Activated naive CD4-positive, alpha-beta T cell (primary cell): ENCODE results near the gene SMPDL3A.

Experiments used
- DNase-seq, 4 experiments: peaks; one replicate each; lab custom pipeline; 2025; lab: John Stamatoyannopoulos, UW

Gene SMPDL3A

DNA sequence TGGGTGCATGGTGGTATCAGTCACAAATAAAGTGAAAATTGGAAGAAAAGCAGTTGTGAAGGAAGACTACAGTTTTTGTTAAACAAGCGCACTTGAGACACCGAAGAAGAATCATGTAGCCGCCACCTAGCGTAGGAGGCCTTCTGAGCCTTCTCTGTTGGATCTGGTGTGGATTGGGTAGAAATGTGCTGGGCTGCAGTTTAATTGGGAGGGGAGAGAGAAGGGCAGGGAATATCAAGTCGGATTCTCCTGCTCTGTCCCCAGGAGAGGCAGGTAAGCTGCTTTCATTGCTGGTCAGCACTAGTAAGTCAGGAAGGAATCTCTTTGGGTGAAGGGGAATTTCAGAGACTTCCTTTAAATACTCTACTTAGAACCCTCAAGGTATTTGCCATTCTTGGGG lies 10.8 kb upstream of the SMPDL3A start:
- DNase-seq, result no peak

GRCh38 chr6:122778985-122779661 lies 9.9 kb upstream of the SMPDL3A start:
- DNase-seq, result no peak

DNA sequence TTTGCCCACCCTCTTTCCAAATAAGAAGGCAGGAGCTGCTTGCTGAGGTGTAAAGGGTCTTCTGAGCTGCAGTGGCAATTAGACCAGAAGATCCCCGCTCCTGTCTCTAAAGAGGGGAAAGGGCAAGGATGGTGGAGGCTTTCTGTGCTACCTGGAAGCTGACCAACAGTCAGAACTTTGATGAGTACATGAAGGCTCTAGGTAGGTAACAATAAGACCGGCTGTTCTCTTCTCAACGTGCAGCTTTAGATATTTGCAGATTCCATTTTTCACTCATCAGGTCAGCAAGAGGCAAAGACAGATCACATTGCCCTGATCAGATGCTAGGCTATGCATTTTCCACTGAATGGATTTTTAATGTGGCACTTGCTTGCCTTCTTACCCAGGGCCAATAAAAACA lies 9.4 kb upstream of the SMPDL3A start, which contains the start of gene FABP7:
FABP7 (plus strand) TSS at position 50 of the 400 bp plus-strand sequence; CDS start at position 129, 79 bp downstream.
- no peak for DNase-seq

DNA sequence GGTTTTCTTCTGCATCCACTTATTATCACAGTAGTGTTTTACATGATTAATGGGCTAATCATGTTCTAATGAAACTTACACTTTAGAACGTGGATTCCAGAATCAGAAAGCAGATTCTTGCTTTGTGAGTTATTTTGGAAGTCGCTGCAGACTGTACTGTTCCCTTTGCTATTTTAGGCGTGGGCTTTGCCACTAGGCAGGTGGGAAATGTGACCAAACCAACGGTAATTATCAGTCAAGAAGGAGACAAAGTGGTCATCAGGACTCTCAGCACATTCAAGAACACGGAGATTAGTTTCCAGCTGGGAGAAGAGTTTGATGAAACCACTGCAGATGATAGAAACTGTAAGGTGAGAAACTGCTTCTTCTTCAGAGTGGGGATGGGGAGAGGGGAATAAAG lies 8.9 kb upstream of the SMPDL3A start:
- DNase-seq, result no peak

- no peak for DNase-seq
These were observed 7.3 kb upstream of the SMPDL3A start for GRCh38 chr6:122781716-122782115.

GRCh38 chr6:122783401-122783800 lies 5.7 kb upstream of the SMPDL3A start:
- DNase-seq, result no peak

- no peak for DNase-seq
These were observed 3.2 kb upstream of the SMPDL3A start for GRCh38 chr6:122785891-122786290.

GRCh38 chr6:122787721-122788120 lies 1.3 kb upstream of the SMPDL3A start:
- DNase-seq, result no peak

DNA sequence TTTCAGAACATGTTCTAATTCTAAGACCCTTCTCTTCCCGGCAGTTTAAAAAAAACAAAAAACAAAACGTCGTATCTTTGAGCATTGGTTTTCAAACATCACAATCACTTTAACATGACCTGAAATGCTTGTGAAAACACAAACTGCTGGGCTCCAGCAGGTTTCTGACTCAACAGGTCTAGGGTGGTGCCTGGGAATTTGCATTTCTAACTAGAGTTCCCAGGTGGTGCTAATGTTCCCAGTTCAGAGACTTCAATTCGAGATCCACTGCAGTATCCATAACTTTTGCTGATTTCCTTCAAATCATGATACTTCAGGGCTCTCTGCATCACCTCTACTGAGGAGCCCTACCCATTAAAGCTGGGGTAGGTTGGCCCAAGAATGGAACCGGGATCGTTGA lies 850 bp upstream of the SMPDL3A start:
- no peak for DNase-seq

DNA sequence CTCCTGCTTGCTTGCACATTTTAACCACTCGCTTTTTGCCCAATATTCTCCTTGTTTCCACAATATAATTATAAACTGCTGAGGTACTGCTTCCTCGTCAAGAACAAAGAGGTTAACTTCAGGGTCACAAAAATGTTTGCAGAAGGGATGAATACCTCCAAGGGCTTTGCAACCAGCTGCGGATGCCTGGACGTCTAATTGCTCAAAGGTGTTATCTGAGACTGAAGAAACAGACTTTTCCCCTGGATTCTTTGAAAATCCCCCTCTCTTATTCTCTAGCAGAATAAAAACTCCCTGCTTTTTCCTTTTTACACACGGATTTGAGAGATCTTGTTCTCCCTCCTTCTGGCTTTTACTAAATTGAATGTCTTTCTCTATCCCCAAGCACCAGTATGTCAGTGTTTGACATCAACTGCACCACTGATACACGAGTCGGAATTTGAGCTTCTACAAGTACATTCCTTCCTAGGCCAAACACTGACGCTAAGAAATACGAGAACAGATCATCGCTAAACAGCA lies 336 bp upstream of the SMPDL3A start:
- no peak for DNase-seq

DNA sequence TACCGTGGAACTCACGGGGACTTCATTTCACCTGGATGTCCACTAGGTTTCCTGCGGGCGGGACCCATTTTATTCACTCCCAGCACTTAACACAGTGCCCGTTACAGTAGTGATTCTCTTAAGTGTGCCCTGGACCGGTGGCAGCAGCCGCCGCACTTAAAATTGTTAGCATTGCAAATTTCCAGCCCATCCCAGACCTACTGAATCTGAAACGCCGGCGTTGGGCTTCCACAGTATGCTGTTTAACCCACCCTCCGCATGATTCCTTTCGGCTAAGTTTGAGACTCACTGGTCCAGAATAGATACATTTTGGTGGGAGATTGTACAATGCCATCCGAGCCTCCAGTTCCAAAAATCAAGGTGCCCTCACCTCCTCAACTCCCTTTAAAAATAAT lies 967 bp downstream of the SMPDL3A start:
- no peak for DNase-seq

GRCh38 chr6:122790423-122791309 lies 1.6 kb downstream of the SMPDL3A start:
- DNase-seq, result no peak

DNA sequence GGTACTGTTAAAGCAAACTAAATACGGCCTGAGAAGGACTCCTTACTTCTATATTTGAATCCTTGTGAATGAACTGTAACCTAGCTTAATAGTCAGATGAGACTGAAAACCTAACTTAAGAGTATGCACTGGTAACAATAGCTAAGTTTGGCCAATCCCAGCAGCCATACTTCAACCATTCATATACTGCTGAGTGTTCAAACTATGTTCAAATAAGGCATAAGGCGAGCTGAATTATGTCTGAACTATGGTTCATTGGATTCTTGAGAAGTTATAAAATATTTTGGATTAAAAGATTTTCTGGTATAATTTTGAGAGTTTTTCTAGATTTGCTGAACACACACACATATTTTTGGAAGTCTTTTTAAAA lies 2.2 kb downstream of the SMPDL3A start:
- DNase-seq, result no peak

- DNase-seq, result no peak
These were observed 3.7 kb downstream of the SMPDL3A start for GRCh38 chr6:122792766-122793165.

DNA sequence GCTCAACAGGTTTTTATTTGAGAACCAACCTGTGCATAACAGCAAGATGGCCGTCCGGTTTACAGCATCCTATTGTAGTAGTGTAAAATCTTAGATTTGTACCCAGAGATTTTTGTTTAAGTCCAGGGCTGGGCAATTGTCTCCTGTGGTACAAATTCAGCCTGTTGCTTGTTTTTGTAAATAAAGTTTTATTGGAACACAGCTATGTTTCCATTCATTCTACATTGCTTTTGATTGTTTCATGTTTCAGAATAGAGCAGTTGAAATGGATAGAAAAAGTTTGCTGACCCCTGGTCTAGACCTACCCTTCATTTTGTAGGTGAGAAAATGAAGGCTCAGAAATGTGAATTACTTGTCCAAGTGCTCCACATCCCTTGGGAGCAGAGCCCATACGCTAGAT lies 8.5 kb downstream of the SMPDL3A start:
- no peak for DNase-seq

- no peak for DNase-seq
These were observed 9.1 kb downstream of the SMPDL3A start for GRCh38 chr6:122798099-122798641.

DNA sequence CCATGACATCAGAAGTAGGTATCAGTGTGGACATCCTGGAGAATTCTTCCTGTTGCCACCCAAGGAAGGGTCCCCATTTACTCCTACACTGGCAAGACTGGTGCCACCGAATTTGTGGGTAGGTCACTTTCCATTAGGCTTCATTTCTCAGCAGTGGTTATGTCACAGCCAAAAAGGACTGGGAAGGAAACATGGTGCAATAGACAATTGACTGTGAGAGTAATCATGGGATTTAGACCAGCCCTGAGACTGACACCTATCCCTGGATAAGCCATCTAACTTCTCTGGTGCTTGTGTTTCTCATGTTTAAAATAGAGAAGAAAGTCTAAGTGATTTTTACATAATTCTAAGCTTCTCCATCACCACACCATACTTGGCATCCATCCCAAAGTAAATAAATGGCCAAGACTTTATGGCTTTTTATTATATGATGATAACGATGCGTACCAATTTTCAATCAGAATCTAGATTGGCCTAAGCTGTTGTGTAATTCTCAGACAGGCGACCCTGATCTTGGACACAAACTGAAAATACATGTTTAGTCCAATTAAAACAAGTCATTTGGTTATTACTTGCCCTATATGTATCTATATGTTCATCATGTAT lies 10.2 kb downstream of the SMPDL3A start:
- DNase-seq, result no peak

- no peak for DNase-seq
These were observed 11.0 kb downstream of the SMPDL3A start for GRCh38 chr6:122799916-122800686.

GRCh38 chr6:122800906-122801305 lies 11.8 kb downstream of the SMPDL3A start:
- DNase-seq, result no peak

- no peak for DNase-seq
These were observed 12.3 kb downstream of the SMPDL3A start for GRCh38 chr6:122801397-122801796.

- DNase-seq, result no peak
These were observed 14.2 kb downstream of the SMPDL3A start for GRCh38 chr6:122803171-122803661.
